HEK293 (cell line): Measurements from ENCODE around the gene PIGO.

Experiments
- CTCF ChIA-PET: fragments of 350-600 bp; formaldehyde crosslinking; extraction: SDS; loops from one replicate; lab custom pipeline; 2021; ENCODE audit warnings: antibody characterized with exemption; lab: Yijun Ruan, JAX
- POLR2A ChIA-PET: fragments of 300-600 bp; formaldehyde crosslinking; extraction: SDS; loops from one replicate; lab custom pipeline; 2020; ENCODE audit warnings: antibody characterized with exemption, inconsistent platforms; lab: Yijun Ruan, JAX
- H3K27ac ChIP-seq: fragments of 200-500 bp; sonication (Bioruptor generic); 2 replicates; pipeline ENCODE4 v1.5.1; 2014; ENCODE audit warnings: low read depth, low read length, control low read depth, inconsistent platforms; ENCODE audit errors: extremely low read depth
- H3K36me3 ChIP-seq, 2 experiments: fragments of 200-500 bp in 1 of 2; sonication (Bioruptor generic) in 1 of 2; 1 replicate in 1 of 2; 2 replicates in 1 of 2; pipeline ENCODE4 v1.5.1; 2014 to 2017; ENCODE audit warnings: inconsistent platforms in 2 of 2, low read length in 2 of 2; ENCODE audit not compliant: control insufficient read depth in 2 of 2, insufficient read depth in 1 of 2
- H3K4me1 ChIP-seq: fragments of 200-500 bp; sonication (Bioruptor generic); 2 replicates; pipeline ENCODE4 v1.5.1; 2014; ENCODE audit warnings: mild to moderate bottlenecking, low read length, inconsistent platforms; ENCODE audit not compliant: control insufficient read depth, insufficient read depth
- H3K4me3 ChIP-seq: 2 replicates; pipeline ENCODE4 v1.5.1; 2011; ENCODE audit warnings: low read depth, mild to moderate bottlenecking, control low read depth, low read length, moderate library complexity
- H3K9me3 ChIP-seq: fragments of 200-500 bp; sonication (Bioruptor generic); 2 replicates; pipeline ENCODE4 v1.5.1; 2014; ENCODE audit warnings: low read depth, low read length, inconsistent platforms; ENCODE audit not compliant: control insufficient read depth, insufficient read depth
- BCL11B ChIP-seq: fragments of 450-650 bp; formaldehyde crosslinking; IDR thresholded peaks from 2 replicates; pipeline ENCODE4 v1.5.1; 2016; ENCODE audit warnings: low read depth, missing biosample characterization, missing genetic modification characterization
- GLIS1 ChIP-seq: fragments of 450-650 bp; formaldehyde crosslinking; IDR thresholded peaks from 2 replicates; pipeline ENCODE4 v1.5.1; 2016; ENCODE audit warnings: missing biosample characterization, missing genetic modification characterization
- KLF9 ChIP-seq: fragments of 450-650 bp; formaldehyde crosslinking; IDR thresholded peaks from 2 replicates; pipeline ENCODE4 v1.5.1; 2016; ENCODE audit warnings: missing biosample characterization, missing genetic modification characterization, low read depth
- SCRT2 ChIP-seq: fragments of 450-650 bp; formaldehyde crosslinking; IDR thresholded peaks from 2 replicates; pipeline ENCODE4 v1.5.1; 2016; ENCODE audit warnings: missing biosample characterization, missing genetic modification characterization
- ZBTB8A ChIP-seq: fragments of 450-650 bp; formaldehyde crosslinking; IDR thresholded peaks from 2 replicates; pipeline ENCODE4 v1.5.1; 2016; ENCODE audit warnings: missing biosample characterization, missing genetic modification characterization
- ZNF335 ChIP-seq: fragments of 450-650 bp; formaldehyde crosslinking; conservative IDR thresholded peaks from 2 replicates; pipeline ENCODE4 v1.5.1; 2016; ENCODE audit warnings: missing biosample characterization, missing genetic modification characterization
- ZNF37A ChIP-seq: fragments of 450-650 bp; IDR thresholded peaks from 2 replicates; pipeline ENCODE4 v1.5.1; 2018; ENCODE audit warnings: missing biosample characterization, missing genetic modification characterization
- ZNF561 ChIP-seq: fragments of 450-650 bp; IDR thresholded peaks from 2 replicates; pipeline ENCODE4 v1.5.1; 2018; ENCODE audit warnings: missing biosample characterization, missing genetic modification characterization, borderline replicate concordance
- TF ChIP-seq, protein P1 (sequence below): fragments of 450-650 bp; formaldehyde crosslinking; IDR thresholded peaks from 2 replicates; pipeline ENCODE4 v1.5.1; 2017; ENCODE audit warnings: missing biosample characterization, missing genetic modification characterization
- TF ChIP-seq, protein P2 (sequence below): fragments of 450-650 bp; formaldehyde crosslinking; IDR thresholded peaks from 2 replicates; pipeline ENCODE4 v1.5.1; 2016; ENCODE audit warnings: missing biosample characterization, missing genetic modification characterization
- TF ChIP-seq, protein P3 (sequence below): fragments of 450-650 bp; formaldehyde crosslinking; IDR thresholded peaks from 2 replicates; pipeline ENCODE4 v1.5.1; 2016; ENCODE audit warnings: missing biosample characterization, missing genetic modification characterization
- TF ChIP-seq, protein P4 (sequence below): fragments of 450-650 bp; formaldehyde crosslinking; IDR thresholded peaks from 2 replicates; pipeline ENCODE4 v1.5.0; 2017; ENCODE audit warnings: missing biosample characterization, missing genetic modification characterization, borderline replicate concordance

PIGO gene

DNA sequence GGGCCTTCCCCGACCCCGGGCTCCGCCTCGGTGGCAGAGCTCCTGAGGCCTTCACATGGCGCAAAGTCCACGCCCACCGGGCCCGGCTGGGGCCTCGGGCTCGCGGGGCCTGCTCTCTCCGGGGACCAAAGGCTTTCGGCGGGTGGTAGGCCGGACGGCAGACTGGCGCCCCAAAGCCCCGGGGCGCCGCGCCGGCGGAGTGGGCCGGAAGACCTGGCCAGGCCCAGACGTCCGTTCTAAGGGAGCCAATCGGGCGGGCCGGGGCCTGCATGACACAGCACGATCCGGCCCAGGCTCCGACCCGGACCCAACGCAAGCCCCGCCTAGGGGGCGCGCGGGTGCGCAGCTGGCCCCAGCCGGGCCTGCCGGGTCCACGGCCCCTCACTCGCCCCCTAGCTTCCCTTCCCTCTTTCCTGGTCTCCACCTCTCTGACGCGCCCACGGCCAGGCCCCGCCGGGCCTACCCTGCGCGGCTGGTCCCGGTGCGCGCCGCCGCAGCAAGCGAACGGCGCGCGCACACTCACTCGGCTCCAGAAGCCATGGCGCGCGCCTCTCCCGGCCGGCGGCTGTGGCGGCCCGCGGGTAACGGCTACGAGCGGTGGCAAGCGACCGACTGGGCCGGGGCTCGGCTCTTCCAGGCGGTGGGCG is 24.5 kb downstream of the PIGO start (continued):
- TF ChIP-seq, protein P1, sequence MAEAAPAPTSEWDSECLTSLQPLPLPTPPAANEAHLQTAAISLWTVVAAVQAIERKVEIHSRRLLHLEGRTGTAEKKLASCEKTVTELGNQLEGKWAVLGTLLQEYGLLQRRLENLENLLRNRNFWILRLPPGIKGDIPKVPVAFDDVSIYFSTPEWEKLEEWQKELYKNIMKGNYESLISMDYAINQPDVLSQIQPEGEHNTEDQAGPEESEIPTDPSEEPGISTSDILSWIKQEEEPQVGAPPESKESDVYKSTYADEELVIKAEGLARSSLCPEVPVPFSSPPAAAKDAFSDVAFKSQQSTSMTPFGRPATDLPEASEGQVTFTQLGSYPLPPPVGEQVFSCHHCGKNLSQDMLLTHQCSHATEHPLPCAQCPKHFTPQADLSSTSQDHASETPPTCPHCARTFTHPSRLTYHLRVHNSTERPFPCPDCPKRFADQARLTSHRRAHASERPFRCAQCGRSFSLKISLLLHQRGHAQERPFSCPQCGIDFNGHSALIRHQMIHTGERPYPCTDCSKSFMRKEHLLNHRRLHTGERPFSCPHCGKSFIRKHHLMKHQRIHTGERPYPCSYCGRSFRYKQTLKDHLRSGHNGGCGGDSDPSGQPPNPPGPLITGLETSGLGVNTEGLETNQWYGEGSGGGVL = 0 out of 2 replicates have a peak, but pooled peaks have one; percentile 15
- TF ChIP-seq ZBTB8A (tag by site-specific recombination) = peak; percentile 71
- TF ChIP-seq BCL11B = no peak
- TF ChIP-seq, protein P2, sequence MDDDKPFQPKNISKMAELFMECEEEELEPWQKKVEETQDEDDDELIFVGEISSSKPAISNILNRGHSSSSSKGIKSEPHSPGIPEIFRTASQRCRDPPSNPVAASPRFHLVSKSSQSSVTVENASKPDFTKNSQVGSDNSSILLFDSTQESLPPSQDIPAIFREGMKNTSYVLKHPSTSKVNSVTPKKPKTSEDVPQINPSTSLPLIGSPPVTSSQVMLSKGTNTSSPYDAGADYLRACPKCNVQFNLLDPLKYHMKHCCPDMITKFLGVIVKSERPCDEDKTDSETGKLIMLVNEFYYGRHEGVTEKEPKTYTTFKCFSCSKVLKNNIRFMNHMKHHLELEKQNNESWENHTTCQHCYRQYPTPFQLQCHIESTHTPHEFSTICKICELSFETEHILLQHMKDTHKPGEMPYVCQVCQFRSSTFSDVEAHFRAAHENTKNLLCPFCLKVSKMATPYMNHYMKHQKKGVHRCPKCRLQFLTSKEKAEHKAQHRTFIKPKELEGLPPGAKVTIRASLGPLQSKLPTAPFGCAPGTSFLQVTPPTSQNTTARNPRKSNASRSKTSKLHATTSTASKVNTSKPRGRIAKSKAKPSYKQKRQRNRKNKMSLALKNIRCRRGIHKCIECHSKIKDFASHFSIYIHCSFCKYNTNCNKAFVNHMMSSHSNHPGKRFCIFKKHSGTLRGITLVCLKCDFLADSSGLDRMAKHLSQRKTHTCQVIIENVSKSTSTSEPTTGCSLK = no peak
- TF ChIP-seq ZNF37A (tag by site-specific recombination) = no peak
- TF ChIP-seq, protein P3, sequence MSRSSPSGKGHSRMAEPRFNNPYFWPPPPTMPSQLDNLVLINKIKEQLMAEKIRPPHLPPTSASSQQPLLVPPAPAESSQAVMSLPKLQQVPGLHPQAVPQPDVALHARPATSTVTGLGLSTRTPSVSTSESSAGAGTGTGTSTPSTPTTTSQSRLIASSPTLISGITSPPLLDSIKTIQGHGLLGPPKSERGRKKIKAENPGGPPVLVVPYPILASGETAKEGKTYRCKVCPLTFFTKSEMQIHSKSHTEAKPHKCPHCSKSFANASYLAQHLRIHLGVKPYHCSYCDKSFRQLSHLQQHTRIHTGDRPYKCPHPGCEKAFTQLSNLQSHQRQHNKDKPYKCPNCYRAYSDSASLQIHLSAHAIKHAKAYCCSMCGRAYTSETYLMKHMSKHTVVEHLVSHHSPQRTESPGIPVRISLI (tag by site-specific recombination) = no peak
- TF ChIP-seq KLF9 (tag by site-specific recombination) = peak; percentile 86
- 0 out of 2 replicates have a peak, but pooled peaks have one; percentile 65 for TF ChIP-seq ZNF561 (tag by site-specific recombination)
- TF ChIP-seq, all 188 proteins: peak for 32

DNA sequence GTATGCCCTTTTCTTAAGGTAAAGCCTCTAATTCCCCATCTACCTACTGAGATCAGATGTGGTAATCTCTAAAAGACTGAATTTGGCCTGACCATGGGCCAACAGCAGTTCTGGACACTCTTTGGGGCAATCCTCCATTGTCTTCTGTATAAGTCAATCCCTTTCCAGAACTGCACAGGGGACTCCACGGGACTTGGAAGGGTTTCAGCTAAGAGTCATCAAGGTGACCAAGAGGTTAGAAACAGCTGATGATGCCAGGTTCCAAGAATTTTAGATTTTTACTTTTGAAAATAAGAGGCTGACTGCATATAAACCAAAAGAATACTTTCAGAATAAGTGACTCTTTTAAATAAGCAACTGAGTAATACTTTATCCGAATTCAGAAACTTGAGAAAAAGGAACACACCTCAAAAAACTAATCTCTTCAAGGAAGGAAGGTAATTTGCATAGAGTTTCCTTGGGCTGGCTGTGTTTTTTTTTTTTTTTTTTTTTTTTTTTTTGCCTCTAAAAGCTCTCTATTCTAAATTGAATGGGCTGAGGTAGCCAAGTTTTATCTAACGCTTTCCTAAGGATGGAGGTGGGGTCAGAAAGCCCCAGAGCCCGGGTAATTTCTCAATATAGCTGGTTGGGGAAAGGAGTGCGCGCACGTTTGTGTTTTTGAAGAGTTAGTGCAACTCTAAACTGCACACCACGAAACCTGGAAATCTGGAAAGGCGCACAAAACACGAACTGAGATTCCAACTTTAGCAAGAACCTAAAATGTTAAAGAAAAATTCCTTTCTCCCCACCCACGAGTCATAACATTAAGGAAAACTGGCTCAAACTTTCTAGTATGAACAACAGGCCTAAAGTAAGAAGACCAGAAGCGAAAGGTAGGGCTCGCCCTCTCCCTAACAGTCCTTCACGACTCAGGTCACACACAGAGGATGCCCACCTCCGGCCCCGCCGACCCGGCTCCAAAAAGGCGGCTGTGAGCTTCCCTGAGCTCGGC is 25.3 kb downstream of the PIGO start:
- Histone ChIP-seq H3K27ac (peak overlapping the region; percentile 96), H3K36me3 (peaks cover 5 to 84% of the 10 kb centered on the region in 2 experiments; a peak in 2 of 3 replicates), H3K4me1 (peaks cover 3% of the 10 kb centered on the region; the same call in 1 of the 2 replicates), H3K4me3 (peak overlapping the region; percentile 84), H3K9me3 (no peaks in the 10 kb centered on the region)
- TF ChIP-seq, protein P3 (tag by site-specific recombination) = no peak
- TF ChIP-seq SCRT2 (tag by site-specific recombination) (no peak), ZNF335 (tag by site-specific recombination) (peak; percentile 54), GLIS1 (tag by site-specific recombination) (no peak)
- TF ChIP-seq, protein P4, sequence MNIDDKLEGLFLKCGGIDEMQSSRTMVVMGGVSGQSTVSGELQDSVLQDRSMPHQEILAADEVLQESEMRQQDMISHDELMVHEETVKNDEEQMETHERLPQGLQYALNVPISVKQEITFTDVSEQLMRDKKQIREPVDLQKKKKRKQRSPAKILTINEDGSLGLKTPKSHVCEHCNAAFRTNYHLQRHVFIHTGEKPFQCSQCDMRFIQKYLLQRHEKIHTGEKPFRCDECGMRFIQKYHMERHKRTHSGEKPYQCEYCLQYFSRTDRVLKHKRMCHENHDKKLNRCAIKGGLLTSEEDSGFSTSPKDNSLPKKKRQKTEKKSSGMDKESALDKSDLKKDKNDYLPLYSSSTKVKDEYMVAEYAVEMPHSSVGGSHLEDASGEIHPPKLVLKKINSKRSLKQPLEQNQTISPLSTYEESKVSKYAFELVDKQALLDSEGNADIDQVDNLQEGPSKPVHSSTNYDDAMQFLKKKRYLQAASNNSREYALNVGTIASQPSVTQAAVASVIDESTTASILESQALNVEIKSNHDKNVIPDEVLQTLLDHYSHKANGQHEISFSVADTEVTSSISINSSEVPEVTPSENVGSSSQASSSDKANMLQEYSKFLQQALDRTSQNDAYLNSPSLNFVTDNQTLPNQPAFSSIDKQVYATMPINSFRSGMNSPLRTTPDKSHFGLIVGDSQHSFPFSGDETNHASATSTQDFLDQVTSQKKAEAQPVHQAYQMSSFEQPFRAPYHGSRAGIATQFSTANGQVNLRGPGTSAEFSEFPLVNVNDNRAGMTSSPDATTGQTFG (tag by site-specific recombination) = no peak
- POLR2A ChIA-PET = interaction anchor here (0.6 to 5.2 kb wide), 13 partner anchors 10 to 661 kb away, joined by 3 to 48 read pairs (median 8); partner anchors contain the start of genes CREB3, FANCG, PIGO and STOML2
- CTCF ChIA-PET = interaction anchor here (0.7 to 1.7 kb wide), 9 partner anchors 9 to 483 kb away, joined by 3 to 5 read pairs (median 3); partner anchors contain the start of genes PIGO and STOML2
